Coronary artery (tissue), 2 donors: ENCODE results near the gene NT5DC4.

Experiments used
- DNase-seq: peaks from one replicate; pipeline ENCODE4 v3.0.0-alpha.2; 2017; ENCODE audit warnings: low spot score
- H3K27ac ChIP-seq, 2 donors: fragments of 200-600 bp; sonication (generic); one replicate each; pipeline ENCODE4 v1.5.1; 2016 to 2019
- H3K4me3 ChIP-seq: fragments of 200-600 bp; sonication (generic); 2 replicates; pipeline ENCODE4 v1.5.1; 2016; ENCODE audit warnings: mild to moderate bottlenecking, moderate library complexity
- TF ChIP-seq, protein P1 (sequence below): fragments of 200-600 bp; sonication (generic); IDR thresholded peaks from one replicate; pipeline ENCODE4 v1.5.1; 2019; ENCODE audit warnings: antibody characterized with exemption

The NT5DC4 gene

DNA sequence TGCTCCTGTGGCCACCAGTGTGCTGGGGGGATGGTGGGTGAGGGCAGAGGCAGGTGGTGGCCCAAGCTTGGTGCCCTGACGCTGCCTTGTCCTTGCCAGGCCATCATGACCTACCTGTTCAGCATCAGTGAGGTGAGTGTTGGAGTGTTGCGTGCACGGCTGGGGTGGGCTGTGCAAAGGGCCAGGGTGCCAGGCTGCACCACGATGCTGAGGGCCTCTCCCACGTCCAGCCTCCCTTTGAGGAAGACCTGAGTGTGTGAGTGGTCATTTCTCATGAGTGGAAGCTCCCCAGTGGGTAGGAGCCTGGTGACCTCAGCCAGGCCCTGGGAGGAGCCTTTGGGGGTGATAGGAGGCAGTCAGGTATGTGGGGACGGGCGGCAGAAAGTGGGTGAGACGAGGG, 3.2 kb downstream of the NT5DC4 start:
- DNase-seq, result peak; percentile 65
- no peak overlapping the region for H3K27ac ChIP-seq
- TF ChIP-seq, protein P1, sequence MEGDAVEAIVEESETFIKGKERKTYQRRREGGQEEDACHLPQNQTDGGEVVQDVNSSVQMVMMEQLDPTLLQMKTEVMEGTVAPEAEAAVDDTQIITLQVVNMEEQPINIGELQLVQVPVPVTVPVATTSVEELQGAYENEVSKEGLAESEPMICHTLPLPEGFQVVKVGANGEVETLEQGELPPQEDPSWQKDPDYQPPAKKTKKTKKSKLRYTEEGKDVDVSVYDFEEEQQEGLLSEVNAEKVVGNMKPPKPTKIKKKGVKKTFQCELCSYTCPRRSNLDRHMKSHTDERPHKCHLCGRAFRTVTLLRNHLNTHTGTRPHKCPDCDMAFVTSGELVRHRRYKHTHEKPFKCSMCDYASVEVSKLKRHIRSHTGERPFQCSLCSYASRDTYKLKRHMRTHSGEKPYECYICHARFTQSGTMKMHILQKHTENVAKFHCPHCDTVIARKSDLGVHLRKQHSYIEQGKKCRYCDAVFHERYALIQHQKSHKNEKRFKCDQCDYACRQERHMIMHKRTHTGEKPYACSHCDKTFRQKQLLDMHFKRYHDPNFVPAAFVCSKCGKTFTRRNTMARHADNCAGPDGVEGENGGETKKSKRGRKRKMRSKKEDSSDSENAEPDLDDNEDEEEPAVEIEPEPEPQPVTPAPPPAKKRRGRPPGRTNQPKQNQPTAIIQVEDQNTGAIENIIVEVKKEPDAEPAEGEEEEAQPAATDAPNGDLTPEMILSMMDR, result no peak

DNA sequence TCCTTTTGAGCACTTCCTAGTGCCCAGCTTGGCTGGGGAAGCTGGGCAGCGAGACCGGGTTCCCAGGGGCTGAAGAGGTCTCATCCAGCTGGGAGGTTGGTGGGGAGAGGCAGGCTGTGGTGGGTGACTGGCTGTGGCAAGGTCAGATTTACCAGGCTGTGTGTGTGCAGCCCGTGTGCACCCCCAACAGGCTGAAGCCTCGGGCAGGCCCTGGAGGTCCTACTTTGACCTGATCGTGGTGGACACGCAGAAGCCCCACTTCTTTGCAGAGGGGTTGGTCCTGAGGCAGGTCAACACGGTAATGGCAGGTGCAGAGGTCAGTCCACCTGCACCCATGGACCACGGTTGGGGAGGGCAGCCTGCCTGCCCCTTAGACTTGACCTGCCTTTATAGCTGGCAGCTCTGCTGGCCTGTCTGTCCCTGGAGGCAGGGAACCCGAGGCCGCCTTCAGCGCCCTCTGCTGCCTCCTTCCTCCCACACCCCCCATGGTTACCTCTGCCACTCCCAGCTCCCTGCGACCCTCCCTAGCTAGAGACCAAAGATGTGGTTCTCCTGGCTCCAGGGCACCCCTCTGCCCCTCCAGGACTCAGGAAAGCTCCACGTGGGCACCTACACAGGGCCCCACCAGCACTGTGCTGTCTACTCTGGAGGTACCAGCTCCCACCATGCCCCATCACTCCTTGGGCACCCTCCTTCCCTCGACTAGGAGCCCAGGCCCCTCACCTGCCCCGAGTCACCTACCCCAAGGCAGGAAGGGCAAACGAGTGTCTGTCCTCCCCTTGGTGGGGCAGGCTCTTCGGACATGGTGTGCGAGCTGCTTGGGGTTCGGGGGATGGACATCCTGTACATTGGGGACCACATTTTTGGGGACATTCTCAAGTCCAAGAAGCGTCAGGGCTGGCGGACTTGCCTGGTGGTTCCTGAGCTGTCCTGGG, 4.0 kb downstream of the NT5DC4 start:
- H3K4me3 ChIP-seq, result no peak overlapping the region
- TF ChIP-seq, protein P1, result no peak
- no peak overlapping the region for H3K27ac ChIP-seq
- DNase-seq, result peak; percentile 66

More for the DNA sequence above, 3.2 kb downstream of the NT5DC4 start:
- no peak overlapping the region for H3K4me3 ChIP-seq

DNA sequence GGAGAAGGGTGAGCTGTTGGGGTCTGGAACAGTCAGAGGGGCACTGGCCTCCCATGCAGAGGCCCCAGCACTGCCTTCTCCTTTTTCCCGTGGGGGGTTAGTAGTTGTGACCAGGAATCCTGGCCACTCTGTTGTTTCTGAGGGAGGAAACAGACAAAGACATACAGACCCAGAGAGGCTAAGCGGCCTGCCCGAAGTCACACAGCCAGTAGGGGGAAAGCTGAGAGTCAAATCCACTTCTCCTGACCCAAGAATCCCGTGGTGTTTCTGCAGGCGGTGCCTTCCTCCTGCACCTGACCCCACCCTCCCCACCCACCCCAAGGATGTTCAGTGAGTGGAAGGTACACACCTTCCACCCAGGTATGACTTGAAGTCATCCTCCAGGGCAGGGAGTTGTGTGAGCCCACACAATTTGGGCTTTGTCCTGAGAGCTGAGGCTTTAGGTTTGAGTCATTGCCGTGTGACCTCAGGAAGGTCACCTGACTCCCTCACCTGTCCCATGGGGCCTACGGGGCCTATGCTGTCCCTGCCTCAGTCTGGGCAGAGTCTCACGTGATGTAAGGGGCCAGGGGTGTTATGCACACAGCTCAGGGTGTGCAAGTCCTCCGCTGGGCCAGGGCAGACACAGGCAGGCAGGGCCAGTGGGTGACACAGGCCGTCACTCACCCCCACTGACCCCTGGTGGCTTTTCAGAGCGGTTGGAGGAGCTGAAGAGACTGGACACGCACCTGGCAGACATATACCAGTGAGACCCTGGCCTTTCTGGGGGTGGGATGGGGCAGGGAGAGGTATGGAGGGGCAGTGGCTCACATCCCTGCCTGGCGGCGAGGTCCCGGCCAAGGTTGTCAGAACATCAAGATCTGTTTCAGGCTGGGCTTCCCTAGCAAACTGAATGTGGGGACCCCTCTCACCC, 5.0 kb downstream of the NT5DC4 start:
- TF ChIP-seq, protein P1, result no peak
- Histone ChIP-seq H3K27ac (no peak overlapping the region), H3K4me3 (no peak overlapping the region)
- DNase-seq, result peak; percentile 53

DNA sequence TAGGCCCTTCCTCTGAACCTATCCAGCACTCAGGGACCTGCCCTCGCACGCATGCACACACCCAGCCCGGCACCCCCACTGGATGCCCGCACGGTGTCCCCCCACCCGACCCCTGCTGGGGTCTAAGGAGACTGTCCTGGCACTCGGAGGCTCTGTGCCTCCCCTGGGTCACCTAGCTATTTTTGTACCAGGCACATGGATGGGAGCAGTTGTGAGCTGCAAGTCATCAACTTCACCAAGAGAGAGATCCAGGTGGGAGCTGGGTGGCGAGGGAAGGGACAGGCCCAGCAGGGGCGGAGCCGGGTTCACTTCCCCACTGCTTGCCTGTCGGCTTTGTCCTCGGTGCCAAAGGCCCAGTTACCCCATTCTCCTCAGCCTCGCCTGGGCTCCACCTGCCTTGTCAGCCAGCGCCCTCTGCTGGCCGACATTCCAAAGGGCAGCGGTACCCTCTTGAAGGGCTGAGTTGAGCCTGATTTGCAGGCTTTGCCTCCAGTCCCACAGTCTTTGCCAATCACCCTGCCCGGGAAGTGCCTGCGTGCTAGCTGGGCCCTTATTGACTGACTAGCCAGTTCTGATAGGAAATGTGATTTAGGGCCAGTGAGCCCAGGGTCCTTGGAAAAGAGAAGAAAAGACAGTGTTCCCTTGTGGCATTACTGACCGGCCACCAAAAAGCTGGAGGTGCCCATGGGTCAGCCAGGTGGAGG, 5.8 kb downstream of the NT5DC4 start:
- TF ChIP-seq, protein P1, result peak; percentile 90
- Histone ChIP-seq H3K4me3 (no peak overlapping the region), H3K27ac (no peak overlapping the region)
- DNase-seq, result peak; percentile 87

DNA sequence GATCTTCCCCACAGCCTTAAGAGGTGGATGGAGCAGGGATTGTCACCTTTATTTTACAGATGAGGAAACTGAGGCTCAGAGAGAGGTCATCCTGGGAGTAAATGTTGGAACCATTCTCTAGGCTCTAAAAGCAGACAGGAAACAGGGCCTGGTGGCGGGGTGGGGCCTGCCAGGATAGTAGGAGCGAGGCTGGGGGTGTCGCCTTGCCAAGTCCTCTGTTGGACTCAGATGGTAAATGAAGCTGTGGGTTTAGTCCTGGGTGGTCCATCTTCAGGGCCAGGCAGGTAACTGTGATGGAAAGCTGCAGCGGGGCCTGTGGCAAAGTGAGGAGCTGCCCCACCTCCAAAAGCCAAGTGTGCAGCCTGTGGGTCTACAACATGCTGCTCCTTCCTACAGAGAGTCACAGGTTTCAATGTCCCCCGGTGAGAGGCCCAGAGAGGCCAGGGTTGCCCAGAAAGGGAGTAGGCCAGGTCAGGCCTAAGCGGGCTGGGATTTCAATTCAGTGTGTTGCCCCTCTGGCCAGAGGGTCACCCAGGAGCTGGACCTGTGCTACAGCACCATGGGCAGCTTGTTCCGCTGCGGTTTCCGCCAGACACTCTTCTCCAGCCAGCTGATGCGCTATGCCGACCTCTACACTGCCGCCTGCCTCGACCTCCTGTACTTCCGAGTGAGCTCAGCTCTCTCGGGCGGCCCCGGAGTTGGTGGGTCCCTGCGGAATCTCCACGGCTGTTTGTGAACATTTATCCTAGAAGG, 6.6 kb downstream of the NT5DC4 start:
- TF ChIP-seq, protein P1, result no peak
- Histone ChIP-seq H3K27ac (no peak overlapping the region), H3K4me3 (no peak overlapping the region)
- DNase-seq, result peak; percentile 66

DNA sequence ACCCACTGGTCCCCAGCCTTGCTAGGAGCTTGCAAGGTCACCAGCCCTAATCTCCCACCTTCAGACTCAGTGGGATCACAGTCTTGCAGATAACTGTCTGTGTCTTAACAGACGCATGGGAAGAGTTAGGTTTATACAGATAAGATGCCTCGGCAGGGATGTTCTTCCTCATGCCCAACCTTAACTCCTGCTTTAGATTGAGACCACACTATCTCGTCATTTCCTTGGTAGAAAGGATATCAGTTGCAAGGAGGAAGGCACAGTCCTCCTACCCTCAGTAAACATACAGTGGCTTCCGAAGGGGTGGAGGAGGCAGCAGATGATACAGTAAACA, 7.2 kb downstream of the NT5DC4 start:
- no peak overlapping the region for H3K27ac ChIP-seq
- TF ChIP-seq, protein P1, result no peak
- DNase-seq, result no peak
- H3K4me3 ChIP-seq, result no peak overlapping the region
